ENCODE measurements around the gene BAZ2A.
"Not testable (repeated sequence)": the region's sequence is repeated elsewhere in the genome, so short reads cannot be mapped to it uniquely, and the experiment has no call there.

GRCh38 chr12:56648023-56648422 is 17.9 kb upstream of the BAZ2A start:
- TF ChIP-seq SUZ12 (IDR thresholded peaks at IDR 0.05; ENCODE audit: extremely low read depth, insufficient read depth, insufficient read length); ZNF274 (IDR thresholded peaks at IDR 0.05; ENCODE audit: low read depth, low read length): not testable (repeated sequence)
